Measurements from ENCODE around the gene CAMKMT.

DNA sequence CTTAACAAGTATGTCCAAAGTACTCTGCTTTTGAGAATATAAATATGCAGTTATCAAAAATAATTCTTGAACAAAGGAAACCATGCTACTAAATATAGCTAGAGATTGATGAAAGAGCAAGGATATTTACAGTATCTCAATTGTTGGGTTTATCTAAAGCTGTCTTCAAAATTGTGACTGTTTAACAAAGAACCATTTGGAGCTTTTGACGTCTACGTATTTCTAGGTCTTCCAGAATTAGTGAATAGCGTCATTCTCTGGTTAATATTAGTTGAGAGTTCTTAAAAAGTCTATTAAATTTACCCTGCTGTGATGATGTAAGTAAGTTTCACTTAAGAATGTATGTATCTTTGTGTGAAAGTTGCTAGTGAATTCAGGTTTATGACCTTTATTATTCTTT is 356.7 kb downstream of the CAMKMT start:
- TF ChIP-seq, protein P1, sequence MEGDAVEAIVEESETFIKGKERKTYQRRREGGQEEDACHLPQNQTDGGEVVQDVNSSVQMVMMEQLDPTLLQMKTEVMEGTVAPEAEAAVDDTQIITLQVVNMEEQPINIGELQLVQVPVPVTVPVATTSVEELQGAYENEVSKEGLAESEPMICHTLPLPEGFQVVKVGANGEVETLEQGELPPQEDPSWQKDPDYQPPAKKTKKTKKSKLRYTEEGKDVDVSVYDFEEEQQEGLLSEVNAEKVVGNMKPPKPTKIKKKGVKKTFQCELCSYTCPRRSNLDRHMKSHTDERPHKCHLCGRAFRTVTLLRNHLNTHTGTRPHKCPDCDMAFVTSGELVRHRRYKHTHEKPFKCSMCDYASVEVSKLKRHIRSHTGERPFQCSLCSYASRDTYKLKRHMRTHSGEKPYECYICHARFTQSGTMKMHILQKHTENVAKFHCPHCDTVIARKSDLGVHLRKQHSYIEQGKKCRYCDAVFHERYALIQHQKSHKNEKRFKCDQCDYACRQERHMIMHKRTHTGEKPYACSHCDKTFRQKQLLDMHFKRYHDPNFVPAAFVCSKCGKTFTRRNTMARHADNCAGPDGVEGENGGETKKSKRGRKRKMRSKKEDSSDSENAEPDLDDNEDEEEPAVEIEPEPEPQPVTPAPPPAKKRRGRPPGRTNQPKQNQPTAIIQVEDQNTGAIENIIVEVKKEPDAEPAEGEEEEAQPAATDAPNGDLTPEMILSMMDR (IDR thresholded peaks at IDR 0.05), result no peak
- no peak for TF ChIP-seq POLR2A (IDR thresholded peaks at IDR 0.05)
